HG03095 (cell line): ENCODE data around the gene SOWAHA.
"Not testable (repeated sequence)": the region's sequence is repeated elsewhere in the genome, so short reads cannot be mapped to it uniquely, and the experiment has no call there.

Experiments used
- ATAC-seq: cut with Tn5 transposase; IDR thresholded peaks from one replicate; pipeline ENCODE4 v1.9.1; 2021; ENCODE audit warnings: moderate library complexity; ENCODE audit not compliant: unreplicated experiment

SOWAHA gene

GRCh38 chr5:132777209-132778069, 35.7 kb upstream of the SOWAHA start, which contains the start of gene SEPTIN8:
SEPTIN8 (minus strand) TSS chr5:132777239; CDS start chr5:132777137, 102 bp downstream.
- peak; percentile 49 for ATAC-seq

- ATAC-seq = no peak
These were observed 35.0 kb upstream of the SOWAHA start for GRCh38 chr5:132778129-132778528.

GRCh38 chr5:132778856-132779255, 34.2 kb upstream of the SOWAHA start:
- no peak for ATAC-seq

GRCh38 chr5:132779961-132780360, 33.1 kb upstream of the SOWAHA start:
- ATAC-seq = no peak

- no peak for ATAC-seq
These were observed 32.5 kb upstream of the SOWAHA start for GRCh38 chr5:132780577-132780976.

GRCh38 chr5:132781029-132781428, 32.1 kb upstream of the SOWAHA start:
- no peak for ATAC-seq

- no peak for ATAC-seq
These were observed 31.0 kb upstream of the SOWAHA start for GRCh38 chr5:132782101-132782500.

- ATAC-seq = no peak
These were observed 27.7 kb upstream of the SOWAHA start for GRCh38 chr5:132785365-132785764.

- ATAC-seq = no peak
These were observed 27.2 kb upstream of the SOWAHA start for GRCh38 chr5:132785864-132786263.

GRCh38 chr5:132787076-132787475, 26.0 kb upstream of the SOWAHA start:
- ATAC-seq = no peak

GRCh38 chr5:132788508-132788907, 24.6 kb upstream of the SOWAHA start:
- no peak for ATAC-seq

GRCh38 chr5:132788990-132789886, 23.9 kb upstream of the SOWAHA start:
- no peak for ATAC-seq

GRCh38 chr5:132790201-132790865, 22.8 kb upstream of the SOWAHA start:
- ATAC-seq = no peak

- ATAC-seq = no peak
These were observed 22.1 kb upstream of the SOWAHA start for GRCh38 chr5:132791026-132791425.

- ATAC-seq = no peak
These were observed 15.5 kb upstream of the SOWAHA start for GRCh38 chr5:132797651-132798050.

GRCh38 chr5:132799392-132799791, 13.7 kb upstream of the SOWAHA start:
- no peak for ATAC-seq

- ATAC-seq = no peak
These were observed 12.6 kb upstream of the SOWAHA start for GRCh38 chr5:132800545-132800944.

GRCh38 chr5:132802044-132802684, 10.9 kb upstream of the SOWAHA start:
- no peak for ATAC-seq

- not testable (repeated sequence) for ATAC-seq
These were observed 10.4 kb upstream of the SOWAHA start for GRCh38 chr5:132802685-132803066.

GRCh38 chr5:132804219-132804618, 8.9 kb upstream of the SOWAHA start:
- ATAC-seq = not testable (repeated sequence)

GRCh38 chr5:132805872-132806271, 7.2 kb upstream of the SOWAHA start:
- ATAC-seq = not testable (repeated sequence)
